ENCODE data around the gene DIAPH1.

- no peak for TF ChIP-seq CTCF (IDR thresholded peaks at IDR 0.05; ENCODE audit: low read depth, low read length, missing input control)
- no peak for TF ChIP-seq MAX (IDR thresholded peaks at IDR 0.05)
- TF ChIP-seq GABPA (IDR thresholded peaks at IDR 0.05 in 1 of 2, conservative IDR thresholded peaks at IDR 0.05 in 1 of 2) = no peak
- TF ChIP-seq JUND (IDR thresholded peaks at IDR 0.05) = no peak
Measured at GRCh38 chr5:141508798-141509611, 109.8 kb downstream of the DIAPH1 start.

All from liver (tissue), 3 donors.